Glutamatergic neuron (in vitro differentiated cells): ENCODE data around the gene YBX1. TPM values are rescaled to one million over a fixed set of nuclear protein-coding genes. Genes with fewer than 3 reads are reported as not detected.
"Not testable (repeated sequence)": the region's sequence is repeated elsewhere in the genome, so short reads cannot be mapped to it uniquely, and the experiment has no call there.

Experiments used
- DNase-seq: peaks from one replicate; pipeline ENCODE4 v3.0.0; 2022
- H3K27ac Mint-ChIP-seq: one replicate; pipeline ENCODE4 v1.8.0; 2020; ENCODE audit warnings: mild to moderate bottlenecking, mixed read lengths, inconsistent platforms; ENCODE audit not compliant: unreplicated experiment
- H3K27me3 Mint-ChIP-seq: one replicate; pipeline ENCODE4 v1.8.0; 2020; ENCODE audit warnings: mild to moderate bottlenecking, moderate library complexity, mixed read lengths, inconsistent platforms; ENCODE audit not compliant: unreplicated experiment
- H3K36me3 Mint-ChIP-seq: one replicate; pipeline ENCODE4 v1.8.0; 2020; ENCODE audit warnings: mild to moderate bottlenecking, mixed read lengths, inconsistent platforms; ENCODE audit not compliant: unreplicated experiment
- H3K4me1 Mint-ChIP-seq: one replicate; pipeline ENCODE4 v1.8.0; 2020; ENCODE audit warnings: mild to moderate bottlenecking, low read depth, mixed read lengths, inconsistent platforms; ENCODE audit not compliant: unreplicated experiment
- H3K4me3 Mint-ChIP-seq: one replicate; pipeline ENCODE4 v1.8.0; 2020; ENCODE audit warnings: mild to moderate bottlenecking, mixed read lengths, inconsistent platforms; ENCODE audit not compliant: unreplicated experiment
- H3K9me3 Mint-ChIP-seq: one replicate; pipeline ENCODE4 v1.8.0; 2020; ENCODE audit warnings: mild to moderate bottlenecking, moderate library complexity, mixed read lengths, inconsistent platforms; ENCODE audit not compliant: unreplicated experiment
- CTCF ChIP-seq: fragments of 200-600 bp; sonication (generic); IDR thresholded peaks from one replicate; pipeline ENCODE4 v1.5.0; 2021; ENCODE audit not compliant: partially characterized antibody, unreplicated experiment
- total RNA-seq: library from RNA; stranded (reverse); fragmentation: NEBNext Ultra II Directional; extraction: Animal tissue kit (Norgen Biotek cat#: 25700); gene quantifications from one replicate; pipeline ENCODE4 v1.2.1, GENCODE V29; 2021; ENCODE audit not compliant: unreplicated experiment

Gene YBX1
- total RNA-seq, 1 donor from 2014 or later, result 531 TPM

DNA sequence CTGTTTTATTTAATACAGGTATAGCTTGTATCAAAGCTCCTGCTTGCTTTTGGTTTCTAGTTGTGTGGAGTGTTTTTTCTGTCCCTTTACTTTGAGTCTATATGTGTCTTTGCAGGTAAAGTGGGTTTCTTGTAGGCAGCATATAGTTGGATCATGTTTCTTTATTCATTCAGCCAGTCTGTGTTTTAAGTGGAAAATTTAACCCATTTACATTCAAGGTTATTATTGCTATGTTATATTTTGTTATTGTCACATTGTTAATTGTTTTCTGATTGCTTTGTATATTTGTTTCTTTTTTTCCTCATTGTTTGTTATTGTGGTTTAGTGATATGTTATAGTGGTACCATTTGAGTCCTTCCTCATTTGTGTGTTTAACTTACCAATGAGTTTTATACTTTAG lies 31.1 kb downstream of the YBX1 start:
- H3K9me3 Mint-ChIP-seq, result peaks cover 8% of the 10 kb centered on the region
- H3K27me3 Mint-ChIP-seq, result peaks cover 2% of the 10 kb centered on the region
- no peak overlapping the region for H3K27ac Mint-ChIP-seq
- DNase-seq, result no peak
- no peaks in the 10 kb centered on the region for H3K4me1 Mint-ChIP-seq
- H3K4me3 Mint-ChIP-seq, result no peak overlapping the region
- peaks cover 43% of the 10 kb centered on the region for H3K36me3 Mint-ChIP-seq
- no peak for TF ChIP-seq CTCF

DNA sequence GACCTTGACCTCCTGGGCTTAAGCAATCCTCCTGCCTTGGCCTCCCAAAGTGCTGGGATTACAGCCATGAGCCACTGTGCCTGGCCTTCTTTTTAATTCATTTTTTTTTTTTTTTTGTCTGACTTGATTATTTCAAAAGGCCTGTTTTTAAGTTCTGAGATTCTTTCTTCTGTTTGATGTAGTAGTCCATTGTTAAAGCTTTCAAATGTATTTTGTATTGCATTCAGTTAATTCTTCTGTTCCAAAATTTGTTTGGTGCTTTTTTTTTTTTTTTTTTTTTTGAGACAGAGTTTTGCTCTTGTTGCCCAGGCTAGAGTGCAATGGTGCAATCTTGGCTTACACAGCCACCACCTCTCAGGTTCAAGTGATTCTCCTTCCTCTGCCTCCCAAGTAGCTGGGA lies 32.2 kb downstream of the YBX1 start:
- H3K9me3 Mint-ChIP-seq, DNase-seq, H3K27me3 Mint-ChIP-seq, H3K27ac Mint-ChIP-seq, H3K4me3 Mint-ChIP-seq, H3K4me1 Mint-ChIP-seq: not testable (repeated sequence)
- peaks cover 40% of the 10 kb centered on the region for H3K36me3 Mint-ChIP-seq

GRCh38 chr1:42720868-42721267 lies 38.6 kb downstream of the YBX1 start:
- Mint-ChIP-seq H3K4me1 (no peaks in the 10 kb centered on the region), H3K27me3 (peaks cover 2% of the 10 kb centered on the region), H3K9me3 (peaks cover 6% of the 10 kb centered on the region), H3K27ac (no peak overlapping the region), H3K36me3 (peaks cover 5% of the 10 kb centered on the region), H3K4me3 (no peak overlapping the region)
- no peak for DNase-seq
- no peak for TF ChIP-seq CTCF

DNA sequence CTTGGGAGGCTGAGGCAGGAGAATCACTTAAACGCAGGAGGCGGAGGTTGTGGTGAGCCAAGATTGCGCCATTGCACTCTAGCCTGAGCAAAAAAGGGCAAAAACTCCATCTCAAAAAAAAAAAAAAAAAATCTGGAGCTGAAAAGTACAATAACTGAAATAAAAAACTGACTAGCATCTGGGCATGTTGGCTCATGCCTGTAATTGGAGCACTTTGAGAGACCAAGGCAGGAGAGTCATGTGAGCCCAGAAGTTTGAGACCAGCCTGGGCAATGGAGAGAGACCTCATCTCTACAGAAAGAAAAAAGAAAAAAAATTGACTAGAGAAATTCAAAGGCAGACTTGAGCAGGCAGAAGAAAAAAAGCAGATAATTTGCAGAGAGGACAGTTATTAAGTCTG lies 39.7 kb downstream of the YBX1 start:
- no peaks in the 10 kb centered on the region for H3K36me3 Mint-ChIP-seq
- H3K27me3 Mint-ChIP-seq, result peaks cover 2% of the 10 kb centered on the region
- DNase-seq, result no peak
- no peak overlapping the region for H3K27ac Mint-ChIP-seq
- peaks cover 6% of the 10 kb centered on the region for H3K9me3 Mint-ChIP-seq
- no peak overlapping the region for H3K4me3 Mint-ChIP-seq
- no peaks in the 10 kb centered on the region for H3K4me1 Mint-ChIP-seq
- TF ChIP-seq CTCF, result no peak

GRCh38 chr1:42722403-42722802 lies 40.2 kb downstream of the YBX1 start:
- not testable (repeated sequence) for H3K9me3 Mint-ChIP-seq, H3K27me3 Mint-ChIP-seq, H3K36me3 Mint-ChIP-seq, H3K4me3 Mint-ChIP-seq, DNase-seq, H3K27ac Mint-ChIP-seq, H3K4me1 Mint-ChIP-seq

DNA sequence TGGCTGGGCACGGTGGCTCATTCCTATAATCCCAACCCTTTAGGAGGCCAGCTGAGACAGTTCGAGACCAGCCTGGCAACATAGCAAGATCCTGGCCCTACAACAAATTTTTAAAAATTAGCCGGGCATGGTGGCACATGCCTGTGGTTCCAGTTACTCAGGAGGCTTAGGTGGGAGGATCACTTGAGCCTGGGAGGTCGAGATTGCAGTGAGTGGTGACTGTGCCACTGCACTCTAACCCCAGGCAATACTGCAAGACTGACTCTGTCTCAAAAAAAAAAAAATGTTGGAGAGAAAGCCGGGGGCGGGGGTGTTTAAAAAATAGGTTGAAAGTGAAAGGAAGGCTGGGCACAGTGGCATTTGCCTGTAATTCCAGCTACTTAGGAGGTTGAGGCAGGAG lies 41.3 kb downstream of the YBX1 start:
- no peak for TF ChIP-seq CTCF
- Mint-ChIP-seq H3K4me1 (no peaks in the 10 kb centered on the region), H3K36me3 (no peaks in the 10 kb centered on the region), H3K9me3 (peaks cover 2% of the 10 kb centered on the region), H3K27ac (no peak overlapping the region), H3K4me3 (no peak overlapping the region), H3K27me3 (peaks cover 2% of the 10 kb centered on the region)
- no peak for DNase-seq

DNA sequence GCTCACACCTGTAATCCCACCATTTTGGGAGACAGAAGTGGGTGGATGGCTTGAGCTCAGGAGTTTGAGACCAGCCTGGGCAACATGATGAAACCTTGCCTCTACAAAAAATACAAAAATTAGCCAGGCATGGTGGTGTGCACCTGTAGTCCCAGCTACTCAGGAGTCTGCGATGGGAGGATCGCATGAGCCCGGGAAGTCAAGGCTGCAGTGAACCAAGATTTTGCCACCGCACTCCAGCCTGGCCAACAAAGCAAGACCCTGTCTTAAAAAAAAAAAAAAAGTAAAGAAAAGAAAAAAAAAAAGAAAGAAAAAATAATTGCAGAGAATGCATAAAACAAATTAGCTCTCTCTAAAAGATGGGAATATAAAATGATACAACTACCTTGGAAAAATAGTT lies 43.6 kb downstream of the YBX1 start:
- not testable (repeated sequence) for H3K27ac Mint-ChIP-seq, H3K9me3 Mint-ChIP-seq, H3K4me3 Mint-ChIP-seq, H3K27me3 Mint-ChIP-seq, H3K36me3 Mint-ChIP-seq, H3K4me1 Mint-ChIP-seq, DNase-seq
